GM12891 (cell line): ENCODE data around the gene MAGEB4.

Experiments used
- DNase-seq: peaks from one replicate; pipeline ENCODE4 v3.0.0; 2011; ENCODE audit warnings: low spot score; ENCODE audit not compliant: insufficient read length
- FAIRE-seq: peaks from 2 replicates; lab custom pipeline; 2011; peaks lifted over from hg19 to GRCh38; lab: Jason Lieb, UNC
- PAX5 ChIP-seq: IDR thresholded peaks from 2 replicates; pipeline ENCODE4 v1.6.1; 2011; ENCODE audit warnings: low read length, moderate library complexity, mild to moderate bottlenecking; ENCODE audit not compliant: insufficient read depth, severe bottlenecking
- POLR2A ChIP-seq: IDR thresholded peaks from 2 replicates; pipeline ENCODE4 v1.6.1; 2011; ENCODE audit warnings: low read depth, low read length, control low read depth
- POLR2AphosphoS5 ChIP-seq: IDR thresholded peaks from 2 replicates; pipeline ENCODE4 v1.6.1; 2011; ENCODE audit warnings: low read depth, low read length, control low read depth
- POU2F2 ChIP-seq: IDR thresholded peaks from 2 replicates; pipeline ENCODE4 v1.6.1; 2011; ENCODE audit warnings: low read depth, mild to moderate bottlenecking, control low read depth, low read length, moderate library complexity
- SPI1 ChIP-seq: IDR thresholded peaks from 2 replicates; pipeline ENCODE4 v1.6.1; 2011; ENCODE audit warnings: low read depth, low read length, control low read depth
- TAF1 ChIP-seq: IDR thresholded peaks from 2 replicates; pipeline ENCODE4 v1.6.1; 2011; ENCODE audit warnings: low read depth, low read length, control low read depth

The MAGEB4 gene

DNA sequence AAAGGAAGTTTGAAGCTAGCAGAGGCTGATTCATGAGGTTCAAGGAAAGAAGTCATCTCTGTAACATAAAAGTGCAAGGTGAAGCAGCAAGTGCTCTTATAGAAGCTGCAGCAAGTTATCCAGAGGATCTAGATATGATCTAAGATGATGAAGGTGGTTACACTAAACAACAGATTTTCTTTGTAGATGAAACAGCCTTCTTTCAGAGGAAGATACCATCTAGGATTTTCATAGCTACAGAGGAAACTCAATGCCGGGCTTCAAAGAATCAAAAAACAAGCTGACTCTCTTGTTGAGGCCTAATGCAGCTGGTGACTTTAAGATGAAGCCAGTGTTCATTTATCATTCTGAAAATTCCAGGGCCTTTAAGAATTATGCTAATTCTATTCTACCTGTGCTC, 38.6 kb downstream of the MAGEB4 start:
- DNase-seq (no peak), FAIRE-seq (no peak)
- no peak for TF ChIP-seq POLR2A
- no peak for TF ChIP-seq POLR2AphosphoS5
- no peak for TF ChIP-seq POU2F2
- TF ChIP-seq TAF1: no peak
- TF ChIP-seq PAX5: no peak
- TF ChIP-seq SPI1: no peak

DNA sequence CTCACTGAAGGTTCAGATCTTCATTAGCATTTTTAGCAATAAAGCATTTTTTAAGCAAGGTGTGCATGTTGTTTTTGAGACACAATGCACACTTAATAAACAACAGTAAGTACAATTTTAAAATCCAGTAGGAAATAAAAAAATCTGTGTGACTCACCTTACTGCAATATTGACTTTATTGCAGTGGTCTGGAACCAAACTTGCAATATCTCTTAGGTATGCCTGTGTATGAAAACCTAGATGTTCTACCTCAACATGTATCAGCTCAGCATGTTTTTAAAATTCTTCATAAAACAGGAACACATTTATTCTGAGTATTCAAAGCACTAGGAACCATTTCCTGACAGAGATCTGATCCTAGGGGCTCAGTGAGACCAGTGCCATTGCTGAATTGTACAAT, 40.7 kb downstream of the MAGEB4 start:
- FAIRE-seq (no peak), DNase-seq (no peak)
- TF ChIP-seq POU2F2: no peak
- TF ChIP-seq PAX5: no peak
- TF ChIP-seq POLR2A: no peak
- TF ChIP-seq SPI1: no peak
- TF ChIP-seq TAF1: no peak
- TF ChIP-seq POLR2AphosphoS5: no peak

DNA sequence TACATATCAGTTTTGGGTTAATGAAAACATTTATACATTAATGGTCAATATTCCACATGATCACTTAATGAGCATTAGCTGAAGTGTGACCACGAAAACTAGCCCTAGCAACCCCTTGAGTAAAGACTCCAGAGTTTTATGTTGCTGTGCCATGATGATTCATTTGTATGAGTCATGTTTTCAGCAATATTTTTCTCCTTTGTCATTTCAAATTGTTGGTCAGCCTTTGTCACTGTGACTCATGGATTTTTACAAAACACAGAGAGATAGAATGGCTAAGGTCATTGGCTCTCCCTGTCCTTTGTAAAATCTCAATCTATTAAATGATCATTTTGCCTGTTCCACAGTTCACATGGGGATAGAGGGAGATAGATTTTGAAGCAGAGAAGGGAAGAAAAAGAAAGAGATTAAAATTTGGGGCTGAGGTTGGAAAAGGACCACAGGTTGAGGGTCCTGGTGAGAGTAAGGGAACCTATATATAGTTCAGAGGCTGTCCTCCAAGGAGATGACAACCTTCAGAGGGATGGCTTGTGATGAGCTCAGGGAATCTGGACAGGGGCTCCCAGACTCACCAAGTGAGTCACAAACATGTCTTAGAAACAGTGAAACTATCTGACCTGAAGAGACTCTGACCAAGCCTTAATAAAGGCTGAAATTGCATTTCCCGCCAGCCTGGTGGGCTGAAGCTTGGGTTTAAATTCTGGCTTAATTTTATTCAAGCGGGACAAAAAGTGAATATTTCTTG, 41.8 kb downstream of the MAGEB4 start:
- FAIRE-seq (peak; percentile 60), DNase-seq (no peak)
- TF ChIP-seq POLR2A (no peak), POU2F2 (no peak), PAX5 (no peak), TAF1 (no peak), POLR2AphosphoS5 (no peak), SPI1 (no peak)
